Fibroblast of lung (primary cell): ENCODE measurements around the gene IRAK1. TPM values are rescaled to one million over a fixed set of nuclear protein-coding genes. Genes with fewer than 3 reads are reported as not detected.
"Not testable (repeated sequence)": the region's sequence is repeated elsewhere in the genome, so short reads cannot be mapped to it uniquely, and the experiment has no call there.

Source experiments
- DNase-seq, 2 donors: peaks; one replicate each; pipeline versions ENCODE4 v3.0.0 to v3.0.0-alpha.2; 2010; ENCODE audit warnings: low read depth in 2 of 2
- H2AFZ ChIP-seq: 2 replicates; pipeline ENCODE4 v1.5.1; 2012; ENCODE audit warnings: low read length, control low read depth, inconsistent platforms
- H3K27ac ChIP-seq: 2 replicates; pipeline ENCODE4 v1.5.1; 2011; ENCODE audit warnings: low read length, control low read depth; ENCODE audit not compliant: insufficient read depth
- H3K27me3 ChIP-seq: 2 replicates; pipeline ENCODE4 v1.5.1; 2011; ENCODE audit warnings: mild to moderate bottlenecking, low read length; ENCODE audit not compliant: control insufficient read depth, insufficient read depth
- H3K36me3 ChIP-seq: 2 replicates; pipeline ENCODE4 v1.5.1; 2011; ENCODE audit warnings: low read length; ENCODE audit not compliant: control insufficient read depth, insufficient read depth
- H3K4me1 ChIP-seq: 2 replicates; pipeline ENCODE4 v1.5.1; 2011; ENCODE audit warnings: low read length; ENCODE audit not compliant: control insufficient read depth, insufficient read depth; ENCODE audit errors: extremely low read depth
- H3K4me2 ChIP-seq: 2 replicates; pipeline ENCODE4 v1.5.1; 2011; ENCODE audit warnings: low read length, control low read depth; ENCODE audit not compliant: insufficient read depth; ENCODE audit errors: extremely low read depth
- H3K4me3 ChIP-seq, 4 experiments: fragments of 200-600 bp in 1 of 4; sonication (generic) in 1 of 4; replicated peaks in 1 of 4; 2 replicates each; pipeline ENCODE4 v1.5.1; 2011 to 2016; ENCODE audit warnings: low read length in 4 of 4, low read depth in 3 of 4, mild to moderate bottlenecking in 3 of 4, control low read depth in 2 of 4, inconsistent platforms in 1 of 4, mixed read lengths in 1 of 4; ENCODE audit not compliant: insufficient read depth in 1 of 4; ENCODE audit errors: control extremely low read depth in 1 of 4
- H3K79me2 ChIP-seq: 2 replicates; pipeline ENCODE4 v1.5.1; 2012; ENCODE audit warnings: mild to moderate bottlenecking, low read length, inconsistent platforms; ENCODE audit not compliant: control insufficient read depth, insufficient read depth
- H3K9ac ChIP-seq: 2 replicates; pipeline ENCODE4 v1.5.1; 2011; ENCODE audit warnings: mild to moderate bottlenecking, low read length, control low read depth; ENCODE audit not compliant: insufficient read depth
- H3K9me3 ChIP-seq: 2 replicates; pipeline ENCODE4 v1.5.1; 2012; ENCODE audit warnings: low read depth, low read length; ENCODE audit not compliant: control insufficient read depth, insufficient read depth
- H4K20me1 ChIP-seq: 2 replicates; pipeline ENCODE4 v1.5.1; 2011; ENCODE audit warnings: low read length; ENCODE audit not compliant: control insufficient read depth, insufficient read depth; ENCODE audit errors: extremely low read depth
- EZH2 ChIP-seq: IDR thresholded peaks from 2 replicates; pipeline ENCODE4 v1.5.1; 2012; ENCODE audit warnings: low read length, control low read depth, mild to moderate bottlenecking; ENCODE audit errors: missing control alignments
- polyA plus RNA-seq, 2 donors: library from polyadenylated mRNA; depleted of rRNA in 1 of 2; stranded (reverse) in 1 of 2; unstranded in 1 of 2; fragments of >200 nt; gene quantifications; 2 replicates each; pipeline ENCODE4 v1.2.1, GENCODE V29; 2011 to 2012; ENCODE audit warnings: missing spikeins in 1 of 2
- total RNA-seq: library from RNA; depleted of rRNA; stranded (reverse); fragments of >200 nt; gene quantifications from 2 replicates; pipeline ENCODE4 v1.2.1, GENCODE V29; 2014
- TF ChIP-seq, protein P1 (sequence below), 2 donors: IDR thresholded peaks in 1 of 2; conservative IDR thresholded peaks in 1 of 2; 1 replicate in 1 of 2; 2 replicates in 1 of 2; pipeline ENCODE4 v1.5.1; 2011 to 2012; ENCODE audit warnings: low read length in 2 of 2, control low read depth in 1 of 2, inconsistent platforms in 1 of 2, low read depth in 1 of 2, mild to moderate bottlenecking in 1 of 2

IRAK1 gene
- total and polyA plus RNA-seq, 2 donors (not counting 1 experiment from before 2014, with no cell fraction given): 25.9 to 65.9 TPM

DNA sequence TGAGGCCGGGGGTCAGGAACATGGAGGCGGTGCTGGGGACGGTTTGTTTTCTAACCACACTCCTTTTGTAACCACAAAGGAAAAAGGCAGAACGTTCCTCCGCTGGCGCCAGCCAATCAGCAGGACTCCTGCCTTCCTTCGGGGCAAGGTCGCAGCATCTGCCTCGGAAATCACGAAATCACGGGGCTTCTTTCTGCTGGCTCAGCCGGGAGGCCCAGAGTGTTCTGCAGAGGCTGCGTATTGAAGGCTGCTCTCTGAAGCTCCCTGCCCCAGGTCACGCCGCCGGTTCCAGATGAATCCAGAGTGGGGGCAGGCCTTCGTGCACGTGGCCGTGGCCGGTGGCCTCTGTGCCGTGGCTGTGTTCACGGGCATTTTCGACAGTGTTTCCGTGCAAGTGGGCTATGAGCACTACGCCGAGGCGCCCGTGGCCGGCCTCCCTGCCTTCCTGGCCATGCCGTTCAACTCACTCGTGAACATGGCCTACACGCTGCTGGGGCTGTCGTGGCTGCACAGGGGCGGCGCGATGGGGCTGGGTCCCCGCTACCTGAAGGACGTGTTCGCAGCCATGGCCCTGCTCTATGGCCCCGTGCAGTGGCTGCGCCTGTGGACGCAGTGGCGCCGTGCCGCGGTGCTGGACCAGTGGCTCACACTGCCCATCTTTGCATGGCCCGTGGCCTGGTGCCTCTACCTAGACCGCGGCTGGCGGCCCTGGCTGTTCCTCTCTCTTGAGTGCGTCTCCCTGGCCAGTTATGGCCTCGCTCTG is 37.8 kb downstream of the IRAK1 start:
- Histone ChIP-seq H3K4me2 (no peak overlapping the region), H3K27me3 (no peaks in the 10 kb centered on the region), H3K4me3 (no peak overlapping the region), H3K9me3 (no peaks in the 10 kb centered on the region), H4K20me1 (no peaks in the 10 kb centered on the region), H2AFZ (no peak overlapping the region), H3K27ac (no peak overlapping the region), H3K4me1 (no peaks in the 10 kb centered on the region), H3K9ac (no peak overlapping the region), H3K36me3 (no peaks in the 10 kb centered on the region), H3K79me2 (no peaks in the 10 kb centered on the region)
- no peak for TF ChIP-seq EZH2
- TF ChIP-seq, protein P1, sequence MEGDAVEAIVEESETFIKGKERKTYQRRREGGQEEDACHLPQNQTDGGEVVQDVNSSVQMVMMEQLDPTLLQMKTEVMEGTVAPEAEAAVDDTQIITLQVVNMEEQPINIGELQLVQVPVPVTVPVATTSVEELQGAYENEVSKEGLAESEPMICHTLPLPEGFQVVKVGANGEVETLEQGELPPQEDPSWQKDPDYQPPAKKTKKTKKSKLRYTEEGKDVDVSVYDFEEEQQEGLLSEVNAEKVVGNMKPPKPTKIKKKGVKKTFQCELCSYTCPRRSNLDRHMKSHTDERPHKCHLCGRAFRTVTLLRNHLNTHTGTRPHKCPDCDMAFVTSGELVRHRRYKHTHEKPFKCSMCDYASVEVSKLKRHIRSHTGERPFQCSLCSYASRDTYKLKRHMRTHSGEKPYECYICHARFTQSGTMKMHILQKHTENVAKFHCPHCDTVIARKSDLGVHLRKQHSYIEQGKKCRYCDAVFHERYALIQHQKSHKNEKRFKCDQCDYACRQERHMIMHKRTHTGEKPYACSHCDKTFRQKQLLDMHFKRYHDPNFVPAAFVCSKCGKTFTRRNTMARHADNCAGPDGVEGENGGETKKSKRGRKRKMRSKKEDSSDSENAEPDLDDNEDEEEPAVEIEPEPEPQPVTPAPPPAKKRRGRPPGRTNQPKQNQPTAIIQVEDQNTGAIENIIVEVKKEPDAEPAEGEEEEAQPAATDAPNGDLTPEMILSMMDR (conservative IDR thresholded peaks at IDR 0.05 in 1 of 2, IDR thresholded peaks at IDR 0.05 in 1 of 2; ENCODE audit: low read depth in 1 of 2, low read length in 2 of 2): no peak
- DNase-seq: no peak

DNA sequence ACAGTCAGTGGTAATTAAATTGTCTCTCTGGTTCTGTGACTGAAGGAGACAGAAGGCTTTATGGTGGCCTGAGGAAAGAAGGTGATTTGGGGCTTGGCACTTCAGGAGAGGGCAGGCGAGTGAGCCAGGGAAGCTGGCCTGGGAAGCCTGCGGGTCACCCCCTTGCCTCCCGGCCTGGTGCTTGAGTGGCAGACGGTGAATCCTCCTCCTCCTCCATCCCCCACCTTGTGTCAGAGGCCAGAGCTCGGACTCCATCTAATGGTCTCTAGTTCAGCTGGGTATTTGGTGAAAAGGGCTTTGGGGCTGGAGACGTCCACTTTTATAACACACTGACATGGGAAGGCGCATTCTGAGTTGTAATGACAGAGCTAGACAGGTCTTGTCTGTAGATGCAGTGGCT is 38.5 kb downstream of the IRAK1 start:
- Histone ChIP-seq H3K27ac (no peak overlapping the region), H3K4me1 (no peaks in the 10 kb centered on the region), H3K9ac (no peak overlapping the region), H3K9me3 (no peaks in the 10 kb centered on the region), H3K27me3 (no peaks in the 10 kb centered on the region), H3K4me3 (no peak overlapping the region), H4K20me1 (no peaks in the 10 kb centered on the region), H3K79me2 (no peaks in the 10 kb centered on the region), H3K4me2 (no peak overlapping the region), H2AFZ (no peak overlapping the region), H3K36me3 (no peaks in the 10 kb centered on the region)
- TF ChIP-seq, protein P1 (conservative IDR thresholded peaks at IDR 0.05 in 1 of 2, IDR thresholded peaks at IDR 0.05 in 1 of 2; ENCODE audit: low read depth in 1 of 2, low read length in 2 of 2): no peak
- TF ChIP-seq EZH2: no peak
- DNase-seq: no peak

DNA sequence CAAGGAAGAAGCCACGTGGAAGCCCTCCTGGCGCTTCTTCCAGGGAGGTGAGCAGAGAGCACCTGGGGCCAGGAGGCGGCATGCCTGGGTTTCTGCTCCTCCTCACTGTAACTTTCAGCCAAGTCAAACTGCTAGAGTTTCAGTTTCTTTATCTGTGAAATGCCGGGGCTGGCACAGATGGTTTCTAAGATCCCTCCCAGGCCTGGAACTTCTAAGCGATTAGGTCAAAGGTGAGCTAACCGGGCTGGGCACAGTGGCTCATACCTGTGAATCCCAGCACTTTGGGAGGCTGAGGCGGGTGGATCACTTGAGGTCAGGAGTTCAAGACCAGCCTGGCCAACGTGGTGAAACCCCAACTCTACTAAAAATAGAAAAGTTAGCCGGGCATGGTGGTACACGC is 39.3 kb downstream of the IRAK1 start:
- H3K4me1 ChIP-seq: not testable (repeated sequence)

More for the DNA sequence above, 39.3 kb downstream of the IRAK1 start:
- not testable (repeated sequence) for H3K9me3 ChIP-seq, H3K4me2 ChIP-seq, H3K36me3 ChIP-seq, H3K9ac ChIP-seq, H3K4me3 ChIP-seq, H3K27ac ChIP-seq, H3K79me2 ChIP-seq, H2AFZ ChIP-seq, H3K27me3 ChIP-seq, DNase-seq, H4K20me1 ChIP-seq
